Measurements from ENCODE around the gene CORT.

CORT gene

GRCh38 chr1:10474613-10475507, 25.0 kb downstream of the CORT start, which contains the start of gene PEX14:
TSS of gene PEX14 (plus strand) at chr1:10474950. CDS start at chr1:10474967, 17 bp downstream.
- DNase-seq (ENCODE audit: low read depth), result peak; percentile 58
- TF ChIP-seq CTCF (IDR thresholded peaks at IDR 0.05; ENCODE audit: control insufficient read depth, extremely low read depth, insufficient read depth), result no peak
- peak within 1 kb of the TSS; percentile 96 for H3K4me3 ChIP-seq (ENCODE audit: low read depth, low read length)

DNA sequence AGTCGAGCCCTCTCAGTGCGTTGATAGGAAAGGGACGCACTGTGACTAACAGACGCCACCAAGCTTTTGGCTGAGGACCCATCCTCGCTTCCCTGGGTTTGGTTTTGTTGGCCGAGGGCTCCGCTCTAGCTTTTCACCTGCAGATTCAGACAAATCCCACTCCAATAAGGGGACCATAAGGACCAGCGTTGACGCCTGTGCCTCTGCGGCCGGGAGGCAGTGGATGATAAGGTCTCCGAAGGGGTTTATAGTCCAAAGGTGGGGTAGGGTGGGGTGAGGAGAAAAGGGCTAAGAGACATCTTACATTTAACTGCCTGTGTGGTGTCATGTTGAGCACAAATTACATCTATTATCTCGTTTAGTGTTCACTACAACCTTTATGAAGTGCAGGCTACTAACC, 25.7 kb downstream of the CORT start:
- DNase-seq (ENCODE audit: low read depth), result no peak
- TF ChIP-seq CTCF (IDR thresholded peaks at IDR 0.05; ENCODE audit: control insufficient read depth, extremely low read depth, insufficient read depth), result no peak
- H3K4me3 ChIP-seq (ENCODE audit: low read depth, low read length), result peak overlapping the region; percentile 96

DNA sequence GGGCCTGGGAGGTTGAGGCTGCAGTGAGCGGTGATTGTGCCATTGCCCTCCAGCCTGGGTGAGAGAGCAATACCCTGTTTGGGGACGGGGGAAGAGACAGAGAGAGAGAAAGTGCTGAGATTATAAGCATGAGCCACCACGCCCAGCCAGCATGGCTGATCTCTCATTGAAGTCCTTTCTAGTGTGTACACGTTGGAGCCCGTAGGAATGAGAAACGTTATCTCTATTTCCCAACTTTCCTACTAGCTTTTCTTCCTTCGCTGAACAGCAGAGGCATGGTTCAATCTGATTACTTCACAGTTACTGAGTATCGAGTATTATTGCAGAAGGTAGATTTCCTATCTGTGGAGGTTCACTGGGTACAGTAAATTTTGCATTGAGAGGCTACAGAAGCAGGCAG, 29.5 kb downstream of the CORT start:
- H3K4me3 ChIP-seq (ENCODE audit: low read depth, low read length), result no peak overlapping the region
- no peak for DNase-seq (ENCODE audit: low read depth)
- no peak for TF ChIP-seq CTCF (IDR thresholded peaks at IDR 0.05; ENCODE audit: control insufficient read depth, extremely low read depth, insufficient read depth)

DNA sequence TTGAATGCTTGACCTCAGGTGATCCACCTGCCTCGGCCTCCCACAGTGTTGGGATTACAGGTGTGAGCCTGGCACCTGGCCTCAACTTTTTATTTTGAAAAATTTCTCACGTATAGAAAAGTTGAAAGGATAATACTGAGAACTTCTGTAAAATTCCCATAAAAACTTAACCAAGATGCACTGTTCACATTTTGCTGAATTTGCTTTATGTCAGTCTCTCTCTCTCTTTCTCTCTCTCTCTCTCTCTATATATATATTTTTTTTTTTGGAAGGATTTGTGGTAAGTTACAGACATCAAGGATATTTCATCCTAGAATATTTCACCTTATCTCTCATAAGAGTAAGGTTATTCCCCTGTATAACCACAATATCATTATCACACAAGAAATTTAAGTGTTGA, 30.8 kb downstream of the CORT start:
- H3K4me3 ChIP-seq (ENCODE audit: low read depth, low read length), result no peak overlapping the region
- no peak for TF ChIP-seq CTCF (IDR thresholded peaks at IDR 0.05; ENCODE audit: control insufficient read depth, extremely low read depth, insufficient read depth)
- DNase-seq (ENCODE audit: low read depth), result no peak

GRCh38 chr1:10484521-10484920, 34.7 kb downstream of the CORT start:
- no peak overlapping the region for H3K4me3 ChIP-seq (ENCODE audit: low read depth, low read length)
- no peak for TF ChIP-seq CTCF (IDR thresholded peaks at IDR 0.05; ENCODE audit: control insufficient read depth, extremely low read depth, insufficient read depth)

GRCh38 chr1:10489291-10490055, 39.6 kb downstream of the CORT start:
- H3K4me3 ChIP-seq (ENCODE audit: low read depth, low read length), result no peak overlapping the region
- no peak for DNase-seq (ENCODE audit: low read depth)
- no peak for TF ChIP-seq CTCF (IDR thresholded peaks at IDR 0.05; ENCODE audit: control insufficient read depth, extremely low read depth, insufficient read depth)

More at GRCh38 chr1:10484521-10484920, 34.7 kb downstream of the CORT start:
- no peak for DNase-seq (ENCODE audit: low read depth)

Measured in LNCaP clone FGC (cell line).